Keratinocyte (primary cell): ENCODE results near the gene LRRC9. TPM values are rescaled to one million over a fixed set of nuclear protein-coding genes. Genes with fewer than 3 reads are reported as not detected.

Experiments
- DNase-seq: peaks from one replicate; pipeline ENCODE4 v3.0.0-alpha.2; 2011; ENCODE audit warnings: low read depth, missing footprints, low spot score
- FAIRE-seq: peaks from 2 replicates; lab custom pipeline; 2011; peaks lifted over from hg19 to GRCh38; lab: Jason Lieb, UNC
- H2AFZ ChIP-seq: 2 replicates; pipeline ENCODE4 v1.6.0; 2012; ENCODE audit warnings: low read length, control low read depth, inconsistent platforms; ENCODE audit not compliant: control insufficient read depth
- H3K27ac ChIP-seq: 2 replicates; pipeline ENCODE4 v1.5.1; 2011; ENCODE audit warnings: low read length; ENCODE audit not compliant: control insufficient read depth, insufficient read depth
- H3K27me3 ChIP-seq: 3 replicates; pipeline ENCODE4 v1.6.0; 2011; ENCODE audit warnings: low read length; ENCODE audit not compliant: control insufficient read depth, insufficient read depth; ENCODE audit errors: extremely low read depth
- H3K36me3 ChIP-seq, 2 experiments: 2 replicates in 1 of 2; 3 replicates in 1 of 2; pipeline ENCODE4 v1.5.1; 2011; ENCODE audit warnings: low read length in 2 of 2, mild to moderate bottlenecking in 1 of 2; ENCODE audit not compliant: control insufficient read depth in 2 of 2, insufficient read depth in 2 of 2; ENCODE audit errors: extremely low read depth in 1 of 2
- H3K4me1 ChIP-seq: 3 replicates; pipeline ENCODE4 v1.5.1; 2011; ENCODE audit warnings: low read length; ENCODE audit not compliant: control insufficient read depth, insufficient read depth; ENCODE audit errors: extremely low read depth
- H3K4me2 ChIP-seq: 3 replicates; pipeline ENCODE4 v1.6.0; 2011; ENCODE audit warnings: low read depth, low read length; ENCODE audit not compliant: control insufficient read depth, insufficient read depth; ENCODE audit errors: extremely low read depth
- H3K4me3 ChIP-seq, 3 experiments: fragments of 200-600 bp in 1 of 3; sonication (generic) in 1 of 3; 2 replicates in 2 of 3; 3 replicates in 1 of 3; pipeline ENCODE4 v1.5.1; 2011 to 2016; ENCODE audit warnings: low read length in 3 of 3, mild to moderate bottlenecking in 3 of 3, control low read depth in 2 of 3, inconsistent platforms in 1 of 3, low read depth in 1 of 3, mixed read lengths in 1 of 3, mixed run types in 1 of 3, moderate library complexity in 1 of 3; ENCODE audit not compliant: control insufficient read depth in 2 of 3, insufficient read depth in 2 of 3; ENCODE audit errors: extremely low read depth in 1 of 3
- H3K79me2 ChIP-seq: 2 replicates; pipeline ENCODE4 v1.6.0; 2012; ENCODE audit warnings: low read length; ENCODE audit not compliant: control insufficient read depth, insufficient read depth
- H3K9ac ChIP-seq: 3 replicates; pipeline ENCODE4 v1.6.0; 2011; ENCODE audit warnings: low read length; ENCODE audit not compliant: control insufficient read depth, insufficient read depth; ENCODE audit errors: extremely low read depth
- H3K9me1 ChIP-seq: 3 replicates; pipeline ENCODE4 v1.6.0; 2011; ENCODE audit warnings: low read length; ENCODE audit not compliant: control insufficient read depth, insufficient read depth; ENCODE audit errors: extremely low read depth
- H3K9me3 ChIP-seq: 2 replicates; pipeline ENCODE4 v1.5.1; 2012; ENCODE audit warnings: low read depth, low read length; ENCODE audit not compliant: control insufficient read depth
- H4K20me1 ChIP-seq: 3 replicates; pipeline ENCODE4 v1.6.0; 2011; ENCODE audit warnings: low read length; ENCODE audit not compliant: control insufficient read depth, insufficient read depth; ENCODE audit errors: extremely low read depth
- CTCF ChIP-seq, 3 experiments: IDR thresholded peaks in 1 of 3; conservative IDR thresholded peaks in 1 of 3; optimal IDR thresholded peaks in 1 of 3; 2 replicates in 2 of 3; 3 replicates in 1 of 3; pipeline versions ENCODE3 to v1.5.1; 2011; ENCODE audit warnings: low read length in 3 of 3, mild to moderate bottlenecking in 3 of 3, moderate library complexity in 2 of 3, control low read depth in 1 of 3, inconsistent platforms in 1 of 3; ENCODE audit not compliant: insufficient read depth in 2 of 3; ENCODE audit errors: extremely low read depth in 1 of 3
- EZH2 ChIP-seq: IDR thresholded peaks from one replicate; pipeline ENCODE4 v1.6.1; 2012; ENCODE audit warnings: inconsistent platforms, mild to moderate bottlenecking, low read length, moderate library complexity
- dilution Hi-C: fragments of 300-500 bp; cut with MboI; formaldehyde crosslinking; loops from one replicate; pipeline ENCODE4 v1.7.0; 2020; ENCODE audit warnings: low sequenced_read_pairs; ENCODE audit not compliant: extremely low pct_ligation_motif_present
- polyA plus RNA-seq, 5 experiments: library from polyadenylated mRNA; depleted of rRNA in 3 of 5; stranded (reverse) in 3 of 5; stranded (forward) in 1 of 5; unstranded in 1 of 5; fragments of >200 nt; gene quantifications; 1 replicate in 1 of 5; 2 replicates in 3 of 5; 3 replicates in 1 of 5; pipeline versions ENCODE4 v1.2.1 to v1.2.3, GENCODE V29; 2011 to 2012; ENCODE audit warnings: missing spikeins in 2 of 5, low read depth in 1 of 5, low replicate concordance in 1 of 5

Gene LRRC9
- polyA plus RNA-seq, 1 donor (not counting 4 experiments of a cell fraction or from before 2014, with no cell fraction given) = not detected

- no peaks in the 10 kb centered on the region for H3K27me3 ChIP-seq
- no peak for DNase-seq
These were observed 22.1 kb upstream of the LRRC9 start for GRCh38 chr14:59897757-59898383.

GRCh38 chr14:59900556-59900955 is 19.4 kb upstream of the LRRC9 start:
- no peak overlapping the region for H2AFZ ChIP-seq
- H3K9me1 ChIP-seq = no peaks in the 10 kb centered on the region
- no peak overlapping the region for H3K4me2 ChIP-seq
- H4K20me1 ChIP-seq = no peaks in the 10 kb centered on the region
- H3K4me1 ChIP-seq = no peaks in the 10 kb centered on the region
- H3K27ac ChIP-seq = no peak overlapping the region
- no peaks in the 10 kb centered on the region for H3K27me3 ChIP-seq
- no peaks in the 10 kb centered on the region for H3K9me3 ChIP-seq
- H3K4me3 ChIP-seq = no peak overlapping the region
- dilution Hi-C loops = no loop called here
- H3K79me2 ChIP-seq = no peaks in the 10 kb centered on the region
- DNase-seq (no peak), FAIRE-seq (no peak)
- TF ChIP-seq CTCF (optimal IDR thresholded peaks at IDR 0.05 in 1 of 3, IDR thresholded peaks at IDR 0.05 in 1 of 3, conservative IDR thresholded peaks at IDR 0.05 in 1 of 3; ENCODE audit: extremely low read depth in 1 of 3, insufficient read depth in 2 of 3, low read length in 3 of 3) (no peak), EZH2 (no peak)
- no peak overlapping the region for H3K9ac ChIP-seq
- no peaks in the 10 kb centered on the region for H3K36me3 ChIP-seq

More at GRCh38 chr14:59897757-59898383, 22.1 kb upstream of the LRRC9 start:
- H2AFZ ChIP-seq = no peak overlapping the region
- peak; percentile 13 for FAIRE-seq
- H4K20me1 ChIP-seq = no peaks in the 10 kb centered on the region
- no peaks in the 10 kb centered on the region for H3K9me1 ChIP-seq
- H3K4me1 ChIP-seq = no peaks in the 10 kb centered on the region
- H3K4me3 ChIP-seq = no peak overlapping the region
- H3K4me2 ChIP-seq = no peak overlapping the region
- H3K9me3 ChIP-seq = no peaks in the 10 kb centered on the region
- dilution Hi-C loops = no loop called here
- no peaks in the 10 kb centered on the region for H3K79me2 ChIP-seq
- H3K27ac ChIP-seq = no peak overlapping the region
- no peak overlapping the region for H3K9ac ChIP-seq
- H3K36me3 ChIP-seq = no peaks in the 10 kb centered on the region
- peak; percentile 41 to 70 (median 58) for TF ChIP-seq CTCF (optimal IDR thresholded peaks at IDR 0.05 in 1 of 3, IDR thresholded peaks at IDR 0.05 in 1 of 3, conservative IDR thresholded peaks at IDR 0.05 in 1 of 3; ENCODE audit: extremely low read depth in 1 of 3, insufficient read depth in 2 of 3, low read length in 3 of 3)
- no peak for TF ChIP-seq EZH2
